NB4 (cell line): ENCODE results near the gene DSTN.

ENCODE experiments used
- DNase-seq: peaks from one replicate; pipeline ENCODE4 v3.0.0; 2010; ENCODE audit warnings: low read depth
- H3K4me3 ChIP-seq: one replicate; pipeline ENCODE4 v1.5.1; 2011; ENCODE audit warnings: mild to moderate bottlenecking, low read depth, low read length, moderate library complexity
- MAX ChIP-seq: IDR thresholded peaks from 2 replicates; pipeline ENCODE4 v1.6.1; 2011; ENCODE audit warnings: low read depth, low read length
- MYC ChIP-seq: IDR thresholded peaks from 2 replicates; pipeline ENCODE4 v1.6.1; 2011; ENCODE audit warnings: low read depth, low read length
- POLR2A ChIP-seq: IDR thresholded peaks from 2 replicates; pipeline ENCODE4 v1.6.1; 2011; ENCODE audit warnings: mild to moderate bottlenecking; ENCODE audit not compliant: insufficient read length; ENCODE audit errors: extremely low read depth
- TF ChIP-seq, protein P1 (sequence below): IDR thresholded peaks from one replicate; pipeline ENCODE4 v1.5.1; 2012; ENCODE audit warnings: low read depth, low read length

Gene DSTN

DNA sequence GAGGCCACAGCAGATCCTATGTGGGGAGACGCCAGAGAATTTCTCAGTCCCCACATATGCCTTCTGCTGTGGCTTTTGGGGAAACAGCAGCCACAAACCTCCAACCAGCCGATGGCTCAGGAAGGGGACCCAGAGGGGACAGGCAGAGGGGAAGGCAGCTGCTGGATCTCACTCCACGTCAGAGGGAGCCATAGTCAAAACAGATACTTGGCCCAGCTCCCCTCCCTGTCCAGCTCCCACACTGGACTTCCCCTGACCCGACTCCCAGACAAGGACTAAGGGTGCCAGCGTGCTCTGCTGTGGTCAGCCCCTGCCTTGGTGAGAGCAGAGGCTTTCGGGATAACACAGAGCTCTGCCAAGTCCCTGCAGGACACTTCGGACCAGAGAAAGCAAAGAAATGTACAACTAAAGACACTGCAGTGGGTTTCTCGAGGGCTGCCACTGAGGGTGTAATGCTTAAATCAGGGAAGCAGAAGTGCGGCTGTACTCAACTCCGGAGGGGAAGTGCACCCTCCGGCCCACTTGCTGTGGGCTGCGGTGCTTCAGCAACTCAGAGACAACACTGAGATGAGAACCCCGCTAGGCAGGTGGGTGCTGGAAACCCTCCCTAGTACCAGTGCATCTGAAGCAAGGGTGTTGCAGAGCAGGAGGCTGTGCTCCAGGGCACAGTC is 64.9 kb downstream of the DSTN start:
- no peak for DNase-seq
- TF ChIP-seq MAX, result no peak
- no peak overlapping the region for H3K4me3 ChIP-seq

DNA sequence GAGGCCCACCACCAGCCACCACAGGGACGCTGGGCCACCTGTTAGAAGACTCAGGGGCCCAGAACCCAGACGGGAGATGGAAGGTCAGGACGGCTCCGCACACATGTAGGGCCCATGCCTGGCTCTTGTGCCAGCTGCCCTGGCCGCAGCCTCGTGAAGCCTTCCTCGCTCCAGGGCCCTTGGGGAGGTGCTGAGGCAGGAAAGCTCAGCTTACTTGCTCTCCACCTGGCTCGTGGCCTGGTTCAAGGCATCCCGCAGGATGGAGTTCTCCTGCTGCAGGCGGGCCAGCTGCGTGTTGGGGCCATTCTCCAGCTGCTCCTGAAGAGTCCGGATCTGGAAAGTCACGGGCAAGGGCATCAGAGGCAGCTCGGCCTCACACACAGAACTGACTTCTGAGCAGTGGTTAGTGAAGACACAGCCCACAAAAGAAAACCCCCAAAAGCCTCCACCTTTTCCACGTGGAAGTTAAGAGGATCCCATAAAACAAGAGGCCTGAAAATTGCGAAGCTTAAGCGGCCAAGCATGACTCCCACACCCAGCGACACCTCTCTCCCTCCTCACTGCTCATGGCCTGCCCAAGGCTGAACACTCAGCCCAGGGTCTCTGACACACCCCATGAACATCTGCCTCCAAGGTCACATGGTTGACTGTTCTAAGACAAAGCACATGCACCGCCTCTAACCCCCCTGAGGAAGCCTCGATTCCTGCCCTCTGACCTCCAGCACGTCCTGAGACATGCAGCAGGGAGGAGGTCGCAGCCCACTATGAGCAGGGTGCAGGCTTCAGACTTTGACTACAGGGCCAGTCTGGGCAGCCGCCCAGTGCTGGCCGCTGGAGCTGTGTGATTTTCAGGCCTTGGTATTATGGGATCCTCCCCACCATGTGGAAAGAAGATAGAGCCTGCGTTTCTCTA is 65.7 kb downstream of the DSTN start:
- H3K4me3 ChIP-seq, result no peak overlapping the region
- TF ChIP-seq MYC (no peak), MAX (peak; percentile 41)
- DNase-seq, result no peak

DNA sequence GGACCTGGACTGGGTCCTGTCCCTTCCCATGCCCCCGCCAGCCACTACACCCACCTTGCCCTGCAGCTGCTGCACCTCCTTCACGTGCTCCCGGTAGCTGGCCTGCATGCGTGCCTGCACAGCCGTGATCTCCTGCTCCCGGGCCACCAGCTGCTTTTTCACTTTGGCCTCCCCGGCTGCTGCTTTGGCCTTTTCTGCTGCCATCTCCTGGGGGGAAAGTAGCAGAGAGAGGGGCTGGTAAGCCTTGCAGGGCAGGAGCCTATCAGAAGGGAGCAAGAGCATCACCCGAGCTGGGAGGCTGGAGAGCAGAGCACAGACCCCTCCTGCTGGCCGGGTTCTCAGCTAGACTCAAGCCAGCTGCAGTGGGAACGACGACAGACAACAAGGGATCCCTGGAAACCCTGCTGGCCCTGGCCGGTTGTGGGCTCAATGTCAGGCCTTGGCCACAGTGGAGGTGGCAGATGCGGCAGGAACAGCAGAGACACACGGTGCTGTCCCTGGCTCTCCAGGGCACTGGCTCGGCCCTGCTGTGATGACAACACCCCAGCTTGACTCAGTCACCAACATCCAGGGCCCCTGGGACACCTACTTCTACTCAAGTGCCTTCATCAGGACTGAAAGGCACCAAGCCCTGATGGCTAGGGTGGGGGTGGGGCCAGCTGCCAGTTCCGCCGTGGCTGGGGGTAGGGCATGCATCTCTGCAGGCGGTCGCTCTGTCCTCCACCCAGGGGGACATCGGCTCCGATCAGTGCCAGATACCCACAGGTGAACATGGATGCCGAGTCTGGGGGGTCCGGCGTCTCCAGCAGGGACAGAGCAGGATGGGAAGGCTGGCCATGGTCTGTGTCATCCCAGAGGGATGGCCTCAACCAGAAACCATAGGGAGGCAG is 66.9 kb downstream of the DSTN start:
- no peak overlapping the region for H3K4me3 ChIP-seq
- no peak for DNase-seq
- TF ChIP-seq, protein P1, sequence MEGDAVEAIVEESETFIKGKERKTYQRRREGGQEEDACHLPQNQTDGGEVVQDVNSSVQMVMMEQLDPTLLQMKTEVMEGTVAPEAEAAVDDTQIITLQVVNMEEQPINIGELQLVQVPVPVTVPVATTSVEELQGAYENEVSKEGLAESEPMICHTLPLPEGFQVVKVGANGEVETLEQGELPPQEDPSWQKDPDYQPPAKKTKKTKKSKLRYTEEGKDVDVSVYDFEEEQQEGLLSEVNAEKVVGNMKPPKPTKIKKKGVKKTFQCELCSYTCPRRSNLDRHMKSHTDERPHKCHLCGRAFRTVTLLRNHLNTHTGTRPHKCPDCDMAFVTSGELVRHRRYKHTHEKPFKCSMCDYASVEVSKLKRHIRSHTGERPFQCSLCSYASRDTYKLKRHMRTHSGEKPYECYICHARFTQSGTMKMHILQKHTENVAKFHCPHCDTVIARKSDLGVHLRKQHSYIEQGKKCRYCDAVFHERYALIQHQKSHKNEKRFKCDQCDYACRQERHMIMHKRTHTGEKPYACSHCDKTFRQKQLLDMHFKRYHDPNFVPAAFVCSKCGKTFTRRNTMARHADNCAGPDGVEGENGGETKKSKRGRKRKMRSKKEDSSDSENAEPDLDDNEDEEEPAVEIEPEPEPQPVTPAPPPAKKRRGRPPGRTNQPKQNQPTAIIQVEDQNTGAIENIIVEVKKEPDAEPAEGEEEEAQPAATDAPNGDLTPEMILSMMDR, result no peak
- TF ChIP-seq POLR2A, result no peak
- no peak for TF ChIP-seq MYC
- TF ChIP-seq MAX, result no peak

DNA sequence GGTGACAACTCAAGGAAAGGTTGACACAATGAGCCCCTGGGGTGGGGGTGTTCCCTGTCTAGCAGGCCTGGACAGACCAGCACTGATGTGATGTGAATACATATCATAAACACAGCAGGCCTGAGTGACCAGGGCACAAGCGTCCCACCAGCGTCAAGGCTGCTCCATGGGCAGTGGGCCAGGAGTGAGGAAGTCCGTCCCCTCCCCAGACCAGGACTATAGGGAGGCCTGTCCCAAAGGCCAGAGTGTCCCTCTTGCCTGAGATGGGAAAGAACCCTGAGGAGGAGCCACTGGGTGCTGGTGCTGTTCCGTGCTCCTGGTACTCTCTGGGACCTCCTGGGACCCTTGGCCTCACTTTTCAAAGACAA is 67.5 kb downstream of the DSTN start:
- TF ChIP-seq POLR2A, result no peak
- no peak for TF ChIP-seq MAX
- TF ChIP-seq MYC, result no peak
- TF ChIP-seq, protein P1, result no peak
- H3K4me3 ChIP-seq, result no peak overlapping the region
- DNase-seq, result no peak

DNA sequence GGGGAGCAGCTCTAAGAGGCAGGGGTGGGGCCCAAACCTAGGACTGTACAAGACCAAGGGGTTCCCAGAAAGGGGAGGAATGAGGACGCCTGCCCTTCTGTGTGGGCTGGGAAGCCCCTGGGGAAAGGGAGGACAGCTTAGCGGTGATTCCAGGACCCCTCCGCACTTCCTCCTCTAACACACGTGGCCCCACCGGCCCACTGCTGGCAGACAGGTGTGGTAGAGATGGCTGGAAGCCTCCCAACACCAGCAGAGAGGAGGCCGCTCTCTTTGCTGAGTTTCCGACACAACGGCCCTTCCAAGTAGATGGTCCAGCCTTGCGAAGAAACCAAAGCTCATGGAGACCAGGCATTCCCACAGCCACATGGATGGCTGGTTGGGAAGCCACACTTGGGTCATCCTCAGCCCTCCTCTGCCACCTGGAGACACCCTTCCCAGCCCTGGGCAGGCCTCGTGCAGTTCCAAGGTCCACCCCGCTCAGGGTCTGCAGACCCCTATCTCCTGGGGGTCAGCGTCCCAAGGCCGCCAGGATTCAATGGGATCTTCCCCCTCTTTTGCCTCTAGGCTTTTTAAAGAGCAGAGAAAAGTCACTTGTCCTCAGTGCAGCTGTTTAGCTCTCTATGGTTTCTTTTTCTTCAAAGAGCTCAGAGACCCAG is 68.2 kb downstream of the DSTN start:
- DNase-seq, result no peak
- TF ChIP-seq MAX (no peak), MYC (no peak), POLR2A (no peak)
- TF ChIP-seq, protein P1, result no peak
- no peak overlapping the region for H3K4me3 ChIP-seq

DNA sequence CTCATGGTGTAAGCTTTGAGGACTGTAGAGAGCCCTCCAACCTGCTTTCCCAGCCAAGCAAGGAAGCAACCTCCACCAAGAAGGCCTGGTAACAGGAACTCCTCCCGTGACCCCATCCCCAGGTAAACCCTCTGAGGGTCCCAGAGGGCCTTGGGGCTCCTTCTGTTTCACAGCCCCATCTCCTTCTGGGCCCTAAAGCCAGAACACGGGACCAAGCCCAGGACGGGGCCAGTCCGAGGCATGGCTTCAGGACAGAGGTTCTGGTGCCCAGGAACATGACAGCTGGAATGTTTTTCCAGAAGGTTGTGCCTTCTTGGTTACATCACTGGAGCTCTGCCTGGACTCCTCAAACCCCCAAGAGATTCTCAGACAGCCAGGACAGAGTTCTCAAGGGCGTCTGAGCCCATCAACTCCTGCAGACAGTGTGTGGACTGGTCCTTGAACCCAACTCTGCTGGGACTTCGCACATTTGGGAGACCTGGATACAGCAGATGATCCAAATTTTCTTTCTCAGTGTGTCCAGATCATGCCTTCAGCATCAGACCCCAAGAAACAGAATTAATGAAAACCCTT is 69.0 kb downstream of the DSTN start:
- DNase-seq, result no peak
- no peak overlapping the region for H3K4me3 ChIP-seq
- no peak for TF ChIP-seq MYC
- TF ChIP-seq, protein P1, result no peak
- no peak for TF ChIP-seq MAX
- no peak for TF ChIP-seq POLR2A
